ENCODE results near the gene CAB39.
A peak's percentile ranks its signal among the peaks of the same experiment; 100 is the strongest.

DNA sequence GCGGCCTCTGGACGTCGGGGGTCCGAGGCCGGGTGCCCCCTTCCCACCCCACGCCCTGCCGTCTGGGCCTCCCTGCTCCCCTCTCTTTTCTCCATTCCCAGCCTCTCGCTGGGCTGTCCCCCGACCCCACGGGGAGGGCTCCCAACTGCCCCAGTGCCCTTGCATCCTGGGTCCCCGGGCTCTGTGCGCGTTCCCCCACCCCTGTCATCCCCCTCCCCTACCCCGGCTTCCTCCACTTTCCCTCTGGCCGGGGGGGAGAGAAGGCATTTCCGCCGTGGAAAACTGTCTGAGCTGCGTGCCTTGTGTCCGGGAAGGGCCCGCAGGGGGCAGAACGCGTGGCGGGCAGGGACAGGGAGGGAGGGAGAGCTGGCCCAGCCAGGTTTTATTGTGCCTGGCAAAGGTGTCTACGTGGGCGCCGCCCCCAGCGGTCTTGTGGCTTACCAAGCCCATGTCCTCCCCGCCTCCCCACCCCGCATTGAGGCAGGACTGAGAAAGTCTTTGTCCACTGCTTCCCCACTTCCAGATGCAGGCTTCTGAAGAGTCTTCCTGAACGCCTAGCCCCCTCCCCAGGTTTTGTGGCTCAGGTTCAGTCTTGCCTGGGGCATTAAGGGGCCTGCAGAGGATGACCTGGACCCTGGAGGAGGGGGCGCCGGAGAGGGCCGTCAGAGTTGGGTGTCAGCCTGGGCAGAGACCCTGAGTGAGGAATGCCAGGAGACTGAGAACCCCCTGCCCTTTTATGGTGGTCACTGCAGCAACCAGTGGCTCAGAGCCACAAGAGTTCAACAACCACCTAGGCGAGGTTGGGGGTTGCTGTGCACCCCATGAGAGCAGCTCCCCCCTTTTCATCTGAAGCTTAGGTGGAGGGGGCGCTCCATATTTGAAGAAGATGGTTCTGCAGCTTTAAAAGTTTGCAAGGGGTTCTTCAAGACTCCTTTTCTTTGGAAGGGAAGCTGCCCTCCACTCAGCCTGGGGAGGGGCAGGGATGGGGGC lies 153.4 kb downstream of the CAB39 start:
- no peak for TF ChIP-seq POLR2AphosphoS5 (IDR thresholded peaks at IDR 0.05; ENCODE audit: low read depth, low read length)
- TF ChIP-seq EP300 (IDR thresholded peaks at IDR 0.05; ENCODE audit: borderline replicate concordance in 1 of 2, low read depth in 1 of 2, low read length in 1 of 2) = no peak
- TF ChIP-seq REST (IDR thresholded peaks at IDR 0.05; ENCODE audit: low read depth, low read length) = no peak
- no peak for TF ChIP-seq ELF1 (IDR thresholded peaks at IDR 0.05)
- TF ChIP-seq CTCF (IDR thresholded peaks at IDR 0.05) = peak; percentile 24; the same call in 1 of the 2 replicates
- no peak for TF ChIP-seq RFX5 (IDR thresholded peaks at IDR 0.05; ENCODE audit: low read length)
- no peak for TF ChIP-seq IRF3 (IDR thresholded peaks at IDR 0.05; ENCODE audit: low read depth, low read length)
- TF ChIP-seq TCF12 (IDR thresholded peaks at IDR 0.05) = no peak
- no peak for TF ChIP-seq SMC3 (IDR thresholded peaks at IDR 0.05; ENCODE audit: low read depth, low read length)
- TF ChIP-seq NRF1 (IDR thresholded peaks at IDR 0.05; ENCODE audit: low read depth, low read length) = no peak
- no peak for TF ChIP-seq JUND (IDR thresholded peaks at IDR 0.05)

All from SK-N-SH (cell line).